Stimulated activated CD4-positive, alpha-beta T cell treated with anti-CD3 and anti-CD28 coated beads, Interleukin-1b, Interleukin-23, amount 100 ng/mL, for 1 hour (primary cell): ENCODE results near the gene MAPKAPK2.
A peak's percentile ranks its signal among the peaks of the same experiment; 100 is the strongest.

Experiments
- DNase-seq, 2 donors: peaks; one replicate each; pipeline ENCODE4 v3.0.0-alpha.2; 2020; ENCODE audit warnings: low read depth in 2 of 2

MAPKAPK2 gene

GRCh38 chr1:206703661-206704060, 19.0 kb downstream of the MAPKAPK2 start:
- peak in 1 of 2 donors; percentile 21 for DNase-seq

- no peak for DNase-seq
Measured at GRCh38 chr1:206704226-206704625, 19.5 kb downstream of the MAPKAPK2 start.

GRCh38 chr1:206705191-206705590, 20.5 kb downstream of the MAPKAPK2 start:
- DNase-seq = no peak

- no peak for DNase-seq
Measured at GRCh38 chr1:206705726-206706297, 21.1 kb downstream of the MAPKAPK2 start.

GRCh38 chr1:206706298-206706791, 21.6 kb downstream of the MAPKAPK2 start:
- DNase-seq = no peak

- no peak for DNase-seq
Measured at GRCh38 chr1:206706806-206707366, 22.2 kb downstream of the MAPKAPK2 start.

GRCh38 chr1:206708058-206708457, 23.4 kb downstream of the MAPKAPK2 start:
- DNase-seq = no peak

- DNase-seq = no peak
Measured at GRCh38 chr1:206708882-206709281, 24.2 kb downstream of the MAPKAPK2 start.

- no peak for DNase-seq
Measured at GRCh38 chr1:206709322-206709721, 24.6 kb downstream of the MAPKAPK2 start.

- no peak for DNase-seq
Measured at GRCh38 chr1:206709772-206710459, 25.2 kb downstream of the MAPKAPK2 start.

- no peak for DNase-seq
Measured at GRCh38 chr1:206710460-206710823, 25.7 kb downstream of the MAPKAPK2 start.

- DNase-seq = no peak
Measured at GRCh38 chr1:206713070-206713469, 28.4 kb downstream of the MAPKAPK2 start.

GRCh38 chr1:206713910-206714312, 29.2 kb downstream of the MAPKAPK2 start:
- DNase-seq = no peak

- no peak for DNase-seq
Measured at GRCh38 chr1:206714331-206715058, 29.8 kb downstream of the MAPKAPK2 start.

GRCh38 chr1:206715120-206715519, 30.4 kb downstream of the MAPKAPK2 start:
- DNase-seq = no peak

GRCh38 chr1:206715552-206716158, 30.9 kb downstream of the MAPKAPK2 start:
- no peak for DNase-seq

GRCh38 chr1:206716159-206716869, 31.6 kb downstream of the MAPKAPK2 start:
- no peak for DNase-seq

GRCh38 chr1:206716870-206717673, 32.4 kb downstream of the MAPKAPK2 start:
- DNase-seq = no peak

GRCh38 chr1:206717674-206717989, 32.9 kb downstream of the MAPKAPK2 start:
- no peak for DNase-seq

- DNase-seq = no peak
Measured at GRCh38 chr1:206719169-206719839, 34.6 kb downstream of the MAPKAPK2 start.
